Measurements from ENCODE around the gene ST3GAL3. TPM values are rescaled to one million over a fixed set of nuclear protein-coding genes. Genes with fewer than 3 reads are reported as not detected.

ST3GAL3 gene
- total RNA-seq, 1 donor from 2014 or later = 11.4 TPM

DNA sequence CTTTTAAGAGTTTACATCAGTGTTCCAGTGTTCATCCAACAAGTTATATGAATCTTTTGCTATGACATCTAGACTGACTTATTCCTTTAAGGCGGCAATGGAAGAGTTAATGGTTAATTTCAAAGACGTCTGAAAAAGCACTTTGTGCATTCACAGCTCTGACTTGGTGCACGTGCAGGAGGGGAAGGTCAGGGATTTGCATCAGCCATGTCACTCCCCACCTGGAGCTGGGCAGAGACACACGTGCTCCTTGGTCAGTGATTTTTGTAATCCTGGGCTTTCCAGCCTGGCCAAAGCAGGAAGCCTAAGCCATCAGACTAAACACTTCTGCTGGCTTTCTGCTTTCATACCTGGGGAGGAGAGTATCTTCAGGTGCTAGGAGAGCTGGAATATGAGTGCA, 96.3 kb downstream of the ST3GAL3 start:
- Histone ChIP-seq H3K36me3 (ENCODE audit: insufficient read depth, low read length) (peaks cover 4% of the 10 kb centered on the region), H3K9ac (ENCODE audit: low read length) (no peak overlapping the region), H3K79me2 (ENCODE audit: insufficient read depth, low read length) (no peaks in the 10 kb centered on the region), H3K4me3 (ENCODE audit: insufficient read depth, low read depth, low read length) (no peak overlapping the region), H3K9me3 (ENCODE audit: insufficient read depth, low read depth, low read length) (no peaks in the 10 kb centered on the region), H3K4me2 (ENCODE audit: low read length) (no peak overlapping the region), H4K20me1 (ENCODE audit: insufficient read depth, low read length) (peaks cover 5% of the 10 kb centered on the region), H3K4me1 (ENCODE audit: insufficient read depth, low read length) (peaks cover 11% of the 10 kb centered on the region), H3K27me3 (ENCODE audit: insufficient read depth, low read length) (no peaks in the 10 kb centered on the region), H2AFZ (ENCODE audit: low read depth, low read length) (no peak overlapping the region), H3K27ac (ENCODE audit: low read depth, low read length) (no peak overlapping the region)
- FAIRE-seq (no peak), DNase-seq (ENCODE audit: low read depth) (no peak)
- Mint-ChIP-seq H3K4me1 (ENCODE audit: low read depth, unreplicated experiment) (peaks cover 7% of the 10 kb centered on the region), H3K27ac (ENCODE audit: unreplicated experiment) (no peak overlapping the region), H3K4me3 (ENCODE audit: unreplicated experiment) (no peak overlapping the region), H3K36me3 (ENCODE audit: low read depth, unreplicated experiment) (peaks cover 16% of the 10 kb centered on the region), H3K9me3 (ENCODE audit: unreplicated experiment) (peaks cover 4% of the 10 kb centered on the region), H3K27me3 (ENCODE audit: low read depth, unreplicated experiment) (no peaks in the 10 kb centered on the region)
- no peak for TF ChIP-seq EZH2 (IDR thresholded peaks at IDR 0.05; ENCODE audit: insufficient read depth, low read length)
- TF ChIP-seq, protein P1, sequence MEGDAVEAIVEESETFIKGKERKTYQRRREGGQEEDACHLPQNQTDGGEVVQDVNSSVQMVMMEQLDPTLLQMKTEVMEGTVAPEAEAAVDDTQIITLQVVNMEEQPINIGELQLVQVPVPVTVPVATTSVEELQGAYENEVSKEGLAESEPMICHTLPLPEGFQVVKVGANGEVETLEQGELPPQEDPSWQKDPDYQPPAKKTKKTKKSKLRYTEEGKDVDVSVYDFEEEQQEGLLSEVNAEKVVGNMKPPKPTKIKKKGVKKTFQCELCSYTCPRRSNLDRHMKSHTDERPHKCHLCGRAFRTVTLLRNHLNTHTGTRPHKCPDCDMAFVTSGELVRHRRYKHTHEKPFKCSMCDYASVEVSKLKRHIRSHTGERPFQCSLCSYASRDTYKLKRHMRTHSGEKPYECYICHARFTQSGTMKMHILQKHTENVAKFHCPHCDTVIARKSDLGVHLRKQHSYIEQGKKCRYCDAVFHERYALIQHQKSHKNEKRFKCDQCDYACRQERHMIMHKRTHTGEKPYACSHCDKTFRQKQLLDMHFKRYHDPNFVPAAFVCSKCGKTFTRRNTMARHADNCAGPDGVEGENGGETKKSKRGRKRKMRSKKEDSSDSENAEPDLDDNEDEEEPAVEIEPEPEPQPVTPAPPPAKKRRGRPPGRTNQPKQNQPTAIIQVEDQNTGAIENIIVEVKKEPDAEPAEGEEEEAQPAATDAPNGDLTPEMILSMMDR (IDR thresholded peaks at IDR 0.05; ENCODE audit: insufficient read depth, low read depth, low read length) = no peak

DNA sequence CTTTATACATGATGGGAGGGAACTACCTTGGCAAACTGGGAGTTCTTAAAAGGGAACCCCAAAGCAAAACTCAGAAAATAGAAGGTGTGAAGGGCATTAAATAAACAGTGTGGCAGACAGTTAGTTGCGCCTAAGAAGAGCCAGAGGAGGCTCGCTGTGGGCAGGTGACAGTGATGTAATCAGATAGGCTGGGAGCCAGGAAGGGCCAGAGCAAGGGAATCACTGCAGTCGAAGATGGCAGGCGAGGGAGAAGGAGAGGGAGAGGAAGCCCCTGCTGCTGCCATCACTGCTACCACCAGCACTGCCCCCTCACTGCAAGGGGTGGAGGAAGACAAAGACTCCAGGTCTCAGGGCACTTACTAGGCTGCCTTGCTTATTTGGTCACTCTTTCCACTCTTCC, 97.2 kb downstream of the ST3GAL3 start:
- Histone ChIP-seq H2AFZ (ENCODE audit: low read depth, low read length) (no peak overlapping the region), H3K27me3 (ENCODE audit: insufficient read depth, low read length) (no peaks in the 10 kb centered on the region), H3K4me1 (ENCODE audit: insufficient read depth, low read length) (peaks cover 8% of the 10 kb centered on the region), H3K9ac (ENCODE audit: low read length) (no peak overlapping the region), H3K9me3 (ENCODE audit: insufficient read depth, low read depth, low read length) (no peaks in the 10 kb centered on the region), H3K4me2 (ENCODE audit: low read length) (no peak overlapping the region), H3K27ac (ENCODE audit: low read depth, low read length) (no peak overlapping the region), H3K36me3 (ENCODE audit: insufficient read depth, low read length) (peaks cover 4% of the 10 kb centered on the region), H4K20me1 (ENCODE audit: insufficient read depth, low read length) (peaks cover 5% of the 10 kb centered on the region), H3K4me3 (ENCODE audit: insufficient read depth, low read depth, low read length) (no peak overlapping the region), H3K79me2 (ENCODE audit: insufficient read depth, low read length) (no peaks in the 10 kb centered on the region)
- FAIRE-seq (no peak), DNase-seq (ENCODE audit: low read depth) (no peak)
- peaks cover 7% of the 10 kb centered on the region for H3K4me1 Mint-ChIP-seq (ENCODE audit: low read depth, unreplicated experiment)
- H3K27me3 Mint-ChIP-seq (ENCODE audit: low read depth, unreplicated experiment) = no peaks in the 10 kb centered on the region
- H3K36me3 Mint-ChIP-seq (ENCODE audit: low read depth, unreplicated experiment) = peaks cover 21% of the 10 kb centered on the region
- no peak overlapping the region for H3K4me3 Mint-ChIP-seq (ENCODE audit: unreplicated experiment)
- peaks cover 12% of the 10 kb centered on the region for H3K9me3 Mint-ChIP-seq (ENCODE audit: unreplicated experiment)
- TF ChIP-seq, protein P1 (IDR thresholded peaks at IDR 0.05; ENCODE audit: insufficient read depth, low read depth, low read length) = no peak
- no peak for TF ChIP-seq EZH2 (IDR thresholded peaks at IDR 0.05; ENCODE audit: insufficient read depth, low read length)
- no peak overlapping the region for H3K27ac Mint-ChIP-seq (ENCODE audit: unreplicated experiment)

DNA sequence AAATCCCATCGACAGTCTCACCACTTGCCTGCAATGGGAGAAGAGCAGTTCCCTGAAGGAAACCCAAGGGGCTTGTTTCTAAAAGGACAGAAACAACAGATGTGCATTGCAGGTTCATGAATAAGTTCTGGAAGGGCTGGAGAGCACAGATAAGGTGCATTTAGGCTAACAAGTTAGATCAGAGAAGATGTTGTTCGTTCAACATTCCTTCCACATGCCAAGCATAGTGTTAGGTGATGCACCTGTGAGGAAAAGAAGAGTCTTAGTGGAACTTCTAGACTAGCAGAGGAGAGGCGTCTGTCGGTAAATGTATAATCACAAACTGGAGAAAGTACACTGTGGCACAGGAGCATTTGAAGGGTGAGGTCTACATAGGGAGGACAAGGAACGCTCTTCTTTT, 98.0 kb downstream of the ST3GAL3 start:
- H3K4me3 Mint-ChIP-seq (ENCODE audit: unreplicated experiment) = no peak overlapping the region

More for the DNA sequence above, 98.0 kb downstream of the ST3GAL3 start:
- peaks cover 12% of the 10 kb centered on the region for H3K9me3 Mint-ChIP-seq (ENCODE audit: unreplicated experiment)
- no peak for TF ChIP-seq EZH2 (IDR thresholded peaks at IDR 0.05; ENCODE audit: insufficient read depth, low read length)
- TF ChIP-seq, protein P1 (IDR thresholded peaks at IDR 0.05; ENCODE audit: insufficient read depth, low read depth, low read length) = no peak
- no peaks in the 10 kb centered on the region for H3K27me3 Mint-ChIP-seq (ENCODE audit: low read depth, unreplicated experiment)
- no peaks in the 10 kb centered on the region for H3K9me3 ChIP-seq (ENCODE audit: insufficient read depth, low read depth, low read length)
- H3K4me1 Mint-ChIP-seq (ENCODE audit: low read depth, unreplicated experiment) = peaks cover 2% of the 10 kb centered on the region
- H3K4me2 ChIP-seq (ENCODE audit: low read length) = no peak overlapping the region
- H3K4me3 ChIP-seq (ENCODE audit: insufficient read depth, low read depth, low read length) = no peak overlapping the region
- DNase-seq (ENCODE audit: low read depth) (no peak), FAIRE-seq (no peak)
- peaks cover 3% of the 10 kb centered on the region for H3K4me1 ChIP-seq (ENCODE audit: insufficient read depth, low read length)
- H3K27ac Mint-ChIP-seq (ENCODE audit: unreplicated experiment) = no peak overlapping the region
- no peak overlapping the region for H3K27ac ChIP-seq (ENCODE audit: low read depth, low read length)
- H3K79me2 ChIP-seq (ENCODE audit: insufficient read depth, low read length) = no peaks in the 10 kb centered on the region
- peaks cover 5% of the 10 kb centered on the region for H4K20me1 ChIP-seq (ENCODE audit: insufficient read depth, low read length)
- peaks cover 19% of the 10 kb centered on the region for H3K36me3 Mint-ChIP-seq (ENCODE audit: low read depth, unreplicated experiment)
- no peaks in the 10 kb centered on the region for H3K27me3 ChIP-seq (ENCODE audit: insufficient read depth, low read length)
- peaks cover 4% of the 10 kb centered on the region for H3K36me3 ChIP-seq (ENCODE audit: insufficient read depth, low read length)
- H2AFZ ChIP-seq (ENCODE audit: low read depth, low read length) = no peak overlapping the region
- H3K9ac ChIP-seq (ENCODE audit: low read length) = no peak overlapping the region

Measured in astrocyte (in vitro differentiated cells and primary cell).